OCI-LY7 (cell line): ENCODE results near the gene BTRC. TPM values are rescaled to one million over a fixed set of nuclear protein-coding genes. Genes with fewer than 3 reads are reported as not detected.
"Not testable (repeated sequence)": the region's sequence is repeated elsewhere in the genome, so short reads cannot be mapped to it uniquely, and the experiment has no call there.

ENCODE experiments used
- BruUV-seq: library from RNA; stranded (reverse); fragments of 400-500 nt; replicated peaks from 2 replicates; lab custom pipeline; 2021; lab: Mats Ljungman, UMichigan
- CTCF ChIA-PET: fragments of 300-600 bp; sonication (Branson Sonifier 250); formaldehyde crosslinking; loops from one replicate; lab custom pipeline; 2022; ENCODE audit warnings: antibody characterized with exemption; ENCODE audit not compliant: unreplicated experiment; lab: Charles Lee
- POLR2A ChIA-PET: fragments of 300-600 bp; sonication (Branson Sonifier 250); formaldehyde crosslinking; loops from one replicate; lab custom pipeline; 2022; ENCODE audit warnings: antibody characterized with exemption; lab: Charles Lee
- DNase-seq: peaks from one replicate; pipeline ENCODE4 v3.0.0-alpha.2; 2015; ENCODE audit warnings: low spot score
- H2AFZ ChIP-seq: fragments of 200-600 bp; sonication (generic), shearing (Covaris generic); 2 replicates; pipeline ENCODE4 v1.6.1; 2014; ENCODE audit warnings: mild to moderate bottlenecking, antibody characterized with exemption, low read length, moderate library complexity
- H3K27ac ChIP-seq: fragments of 200-600 bp; sonication (generic); 2 replicates; pipeline ENCODE4 v1.5.1; 2014; ENCODE audit warnings: mixed run types, low read depth, mild to moderate bottlenecking, moderate library complexity, low read length, inconsistent platforms; ENCODE audit not compliant: poor library complexity, severe bottlenecking
- H3K36me3 ChIP-seq: fragments of 200-600 bp; sonication (generic); 2 replicates; pipeline ENCODE4 v1.6.1; 2014; ENCODE audit warnings: mild to moderate bottlenecking, antibody characterized with exemption, low read length, moderate library complexity, mixed read lengths; ENCODE audit not compliant: insufficient read depth
- H3K4me1 ChIP-seq: fragments of 200-600 bp; sonication (generic); 2 replicates; pipeline ENCODE4 v1.5.1; 2014; ENCODE audit warnings: mild to moderate bottlenecking, low read length; ENCODE audit not compliant: insufficient read depth, poor library complexity, severe bottlenecking
- H3K4me2 ChIP-seq: fragments of 200-600 bp; sonication (generic); 2 replicates; pipeline ENCODE4 v1.6.1; 2014; ENCODE audit warnings: mild to moderate bottlenecking, low read length
- H3K4me3 ChIP-seq: fragments of 200-600 bp; sonication (generic); 2 replicates; pipeline ENCODE4 v1.5.1; 2014; ENCODE audit warnings: mild to moderate bottlenecking, low read depth, low read length; ENCODE audit not compliant: poor library complexity, severe bottlenecking
- H3K79me2 ChIP-seq: fragments of 200-600 bp; sonication (generic); 2 replicates; pipeline ENCODE4 v1.6.1; 2016; ENCODE audit warnings: low read depth, mild to moderate bottlenecking, low read length, moderate library complexity, mixed read lengths; ENCODE audit not compliant: insufficient read depth
- H3K9me2 ChIP-seq: fragments of 200-600 bp; sonication (generic); 2 replicates; pipeline ENCODE4 v1.6.1; 2016; ENCODE audit warnings: mild to moderate bottlenecking, low read length, mixed read lengths; ENCODE audit not compliant: insufficient read depth
- H3K9me3 ChIP-seq: fragments of 200-600 bp; sonication (generic); 2 replicates; pipeline ENCODE4 v1.6.1; 2014; ENCODE audit warnings: mild to moderate bottlenecking, mixed run types, low read length, mixed read lengths
- H4K20me1 ChIP-seq: fragments of 200-600 bp; sonication (generic); 2 replicates; pipeline ENCODE4 v1.6.1; 2014; ENCODE audit warnings: mild to moderate bottlenecking, antibody characterized with exemption, low read length, moderate library complexity, mixed read lengths; ENCODE audit not compliant: insufficient read depth
- CTCF ChIP-seq: fragments of 200-600 bp; sonication (generic); conservative IDR thresholded peaks from 2 replicates; pipeline ENCODE4 v1.5.1; 2014; ENCODE audit warnings: mild to moderate bottlenecking, antibody characterized with exemption, low read length, moderate library complexity, mixed read lengths
- EZH2phosphoT487 ChIP-seq: fragments of 200-600 bp; sonication (generic); IDR thresholded peaks from 2 replicates; pipeline ENCODE4 v1.6.1; 2018; ENCODE audit warnings: low read depth, borderline replicate concordance, mild to moderate bottlenecking, mixed run types, antibody characterized with exemption, low read length, moderate library complexity, mixed read lengths
- intact Hi-C: fragments of 100-400 bp; cut with micrococcal nuclease; formaldehyde crosslinking; loops from one replicate; pipeline ENCODE4 v1.10.0; 2022; ENCODE audit not compliant: unreplicated experiment
- total RNA-seq, 2 experiments: library from RNA; depleted of rRNA in 1 of 2; stranded (reverse); fragments of >200 nt in 1 of 2; shearing (Covaris generic) in 1 of 2; gene quantifications; 2 replicates each; pipeline ENCODE4 v1.2.3, GENCODE V29; 2014 to 2022

The BTRC gene
- total RNA-seq, 2 experiments from 2014 or later: 6.1 to 17.8 TPM

DNA sequence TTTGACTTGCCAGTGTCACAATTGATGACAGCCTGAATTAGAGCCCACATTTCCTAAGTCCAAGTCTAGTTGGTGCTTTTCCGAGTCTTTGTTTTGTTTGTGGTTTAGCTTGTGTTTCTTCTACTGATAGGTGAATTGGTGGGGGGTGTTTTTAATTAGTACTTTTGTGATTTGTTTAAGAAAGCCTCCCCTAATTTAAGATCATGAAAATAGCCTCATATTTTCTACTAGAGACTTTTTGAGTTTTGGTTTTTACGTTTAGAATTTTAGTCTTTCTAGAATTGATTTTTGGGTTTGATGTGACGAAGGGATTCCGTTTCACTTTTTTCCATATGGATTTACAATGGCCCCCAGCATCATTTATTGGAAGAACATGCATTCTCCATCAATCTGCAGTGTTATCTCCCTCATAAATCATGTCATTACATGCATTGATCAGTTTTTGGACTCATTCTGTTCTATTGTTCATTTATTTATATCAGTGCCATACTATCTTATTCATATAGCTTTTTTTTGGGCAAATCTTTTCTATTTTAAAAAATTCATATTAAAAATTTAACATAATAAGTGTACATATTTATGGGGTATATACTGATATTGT is 32.8 kb downstream of the BTRC start:
- H4K20me1 ChIP-seq: no peaks in the 10 kb centered on the region
- H2AFZ ChIP-seq: no peak overlapping the region
- H3K27ac ChIP-seq: no peak overlapping the region
- intact Hi-C loops: no loop called here
- no peak overlapping the region for H3K4me2 ChIP-seq
- BruUV-seq: no TSS peak
- no peaks in the 10 kb centered on the region for H3K79me2 ChIP-seq
- no peaks in the 10 kb centered on the region for H3K9me3 ChIP-seq
- TF ChIP-seq EZH2phosphoT487 (no peak), CTCF (no peak)
- H3K4me3 ChIP-seq: no peak overlapping the region
- no peaks in the 10 kb centered on the region for H3K9me2 ChIP-seq
- DNase-seq: no peak
- no peaks in the 10 kb centered on the region for H3K4me1 ChIP-seq
- H3K36me3 ChIP-seq: no peaks in the 10 kb centered on the region
- POLR2A ChIA-PET: interaction anchor here (0.9 kb wide), 1 partner anchor 173 kb away, joined by 3 read pairs; no protein-coding TSS in a partner anchor
- CTCF ChIA-PET: no interaction called here

GRCh38 chr10:101388676-101389276 is 34.8 kb downstream of the BTRC start:
- Histone ChIP-seq H3K36me3 (no peaks in the 10 kb centered on the region), H3K79me2 (no peaks in the 10 kb centered on the region), H3K4me1 (no peaks in the 10 kb centered on the region), H3K27ac (no peak overlapping the region), H3K9me3 (no peaks in the 10 kb centered on the region), H3K4me2 (no peak overlapping the region), H2AFZ (no peak overlapping the region), H3K4me3 (no peak overlapping the region), H4K20me1 (no peaks in the 10 kb centered on the region), H3K9me2 (no peaks in the 10 kb centered on the region)
- ChIA-PET POLR2A (interaction anchor here (0.7 to 0.8 kb wide), 2 partner anchors 10 to 486 kb away, joined by 3 to 8 read pairs; no protein-coding TSS in a partner anchor), CTCF (no interaction called here)
- DNase-seq: no peak
- intact Hi-C loops: no loop called here
- BruUV-seq: no TSS peak
- no peak for TF ChIP-seq CTCF
- no peak for TF ChIP-seq EZH2phosphoT487

DNA sequence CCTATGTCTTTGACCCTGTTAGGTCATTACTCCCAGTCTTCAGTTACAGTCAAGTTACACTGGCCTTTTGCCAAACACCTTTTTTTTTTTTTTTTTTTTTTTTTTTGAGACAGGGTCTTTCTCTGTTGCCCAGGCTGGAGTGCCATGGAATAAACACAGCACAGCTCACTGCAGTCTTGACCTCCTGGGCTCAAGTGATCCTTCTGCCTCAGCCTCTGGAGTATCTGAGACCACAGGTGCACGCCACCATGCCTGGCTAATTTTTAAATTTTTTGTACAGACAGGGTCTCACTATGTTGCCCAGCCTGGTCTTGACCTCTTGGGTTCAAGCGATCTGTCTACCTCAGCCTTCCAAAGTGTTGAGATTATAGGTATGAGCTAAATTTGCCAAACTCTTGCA is 35.6 kb downstream of the BTRC start:
- H3K9me2 ChIP-seq, H3K4me3 ChIP-seq, DNase-seq, H3K4me1 ChIP-seq, BruUV-seq, CTCF ChIA-PET, H4K20me1 ChIP-seq, H3K36me3 ChIP-seq, intact Hi-C loops, H3K27ac ChIP-seq, H3K4me2 ChIP-seq, H3K9me3 ChIP-seq, H3K79me2 ChIP-seq, H2AFZ ChIP-seq: not testable (repeated sequence)
- POLR2A ChIA-PET: interaction anchor here (0.7 kb wide), 1 partner anchor 485 kb away, joined by 8 read pairs; no protein-coding TSS in a partner anchor
